ENCODE data around the gene UNCX.
"Not testable (repeated sequence)": the region's sequence is repeated elsewhere in the genome, so short reads cannot be mapped to it uniquely, and the experiment has no call there.

Gene UNCX

DNA sequence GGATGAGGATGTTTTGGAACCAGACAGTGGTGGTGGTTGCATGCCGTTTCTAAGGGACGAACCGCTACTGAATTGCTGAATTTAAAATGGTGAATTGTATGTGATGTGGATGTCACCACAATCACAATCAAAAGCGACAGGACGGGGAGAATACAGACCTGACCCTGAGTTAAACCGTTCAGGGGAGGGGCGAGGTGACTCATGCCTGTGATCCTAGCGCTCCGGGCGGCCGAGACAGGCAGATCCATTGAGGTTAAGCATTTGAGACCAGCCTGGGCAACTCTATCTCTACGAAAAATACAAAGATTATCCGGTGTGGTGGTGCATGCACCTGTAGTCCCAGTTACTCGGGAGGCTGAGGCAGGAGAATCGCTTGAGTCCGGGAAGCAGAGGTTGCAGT is 46.4 kb downstream of the UNCX start:
- DNase-seq: no peak

DNA sequence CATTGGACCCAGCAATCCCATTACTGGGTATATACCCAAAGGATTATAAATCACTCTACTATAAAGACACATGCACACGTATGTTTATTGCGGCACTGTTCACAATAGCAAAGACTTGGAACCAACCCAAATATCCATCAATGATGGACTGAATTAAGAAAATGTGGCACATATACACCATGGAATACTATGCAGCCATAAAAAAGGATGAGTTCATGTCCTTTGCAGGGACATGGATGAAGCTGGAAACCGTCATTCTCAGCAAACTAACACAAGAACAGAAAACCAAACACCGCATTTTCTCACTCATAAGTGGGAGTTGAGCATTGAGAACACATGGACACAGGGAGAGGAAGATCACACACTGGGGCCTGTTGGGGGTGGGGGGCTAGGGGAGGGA is 47.2 kb downstream of the UNCX start:
- DNase-seq: not testable (repeated sequence)

DNA sequence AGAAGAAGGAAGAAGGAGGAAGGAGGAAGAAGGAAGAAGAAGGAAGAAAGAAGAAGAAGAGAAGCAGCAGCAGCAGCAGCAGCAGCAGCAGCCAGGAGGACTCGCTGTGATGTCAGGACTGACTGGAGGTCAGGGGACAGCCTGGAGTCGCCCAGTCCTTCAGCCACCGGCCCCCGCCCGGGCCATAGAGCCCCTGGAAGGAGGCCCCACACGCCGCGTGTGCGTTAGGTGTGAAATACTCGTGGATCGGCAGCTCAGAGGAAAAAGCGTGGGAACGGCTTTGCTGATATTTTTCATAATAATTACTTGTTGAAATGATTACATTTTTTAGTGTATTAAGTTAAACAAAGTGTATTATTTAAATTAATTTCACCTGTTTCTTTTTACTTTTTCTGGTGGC is 48.4 kb downstream of the UNCX start:
- DNase-seq: no peak

DNA sequence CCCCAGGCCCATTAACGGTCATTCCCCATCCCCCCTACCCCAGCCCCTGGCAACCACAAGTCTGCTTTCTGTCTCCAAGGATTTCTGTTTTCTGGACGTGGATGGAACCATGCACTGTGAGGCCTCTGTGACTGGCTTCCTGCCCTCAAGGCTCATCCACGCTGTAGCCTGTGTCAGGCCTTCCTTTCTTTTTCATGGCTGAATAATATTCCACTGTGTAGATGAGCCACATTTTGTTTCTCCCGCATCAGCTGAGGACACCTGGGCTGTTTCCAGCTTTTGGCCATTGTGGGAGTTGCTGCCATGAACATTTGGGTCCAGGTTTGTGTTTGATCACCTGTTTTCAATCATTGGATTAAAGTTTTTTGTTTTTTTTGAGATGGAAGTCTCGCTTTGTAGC is 50.0 kb downstream of the UNCX start:
- no peak for DNase-seq

DNA sequence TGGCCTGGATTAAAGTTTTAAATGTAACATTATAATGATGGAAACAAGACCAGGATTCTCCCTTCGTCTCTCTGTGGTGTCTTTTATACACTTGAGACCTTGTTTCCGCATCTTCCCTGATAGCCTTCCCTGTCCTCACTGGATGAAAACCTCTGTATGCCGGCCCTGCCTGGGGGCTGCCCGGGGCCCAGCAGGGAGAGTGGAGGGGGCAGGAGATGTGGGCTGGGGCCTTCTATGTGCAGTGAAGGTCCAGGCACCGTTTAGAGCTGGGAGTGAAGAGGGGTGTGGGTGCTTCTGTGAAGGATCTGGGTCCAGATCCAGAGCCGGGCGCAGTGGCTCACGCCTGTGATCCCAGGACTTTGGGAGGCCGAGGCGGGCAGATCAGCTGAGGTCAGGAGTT is 50.7 kb downstream of the UNCX start:
- no peak for DNase-seq

DNA sequence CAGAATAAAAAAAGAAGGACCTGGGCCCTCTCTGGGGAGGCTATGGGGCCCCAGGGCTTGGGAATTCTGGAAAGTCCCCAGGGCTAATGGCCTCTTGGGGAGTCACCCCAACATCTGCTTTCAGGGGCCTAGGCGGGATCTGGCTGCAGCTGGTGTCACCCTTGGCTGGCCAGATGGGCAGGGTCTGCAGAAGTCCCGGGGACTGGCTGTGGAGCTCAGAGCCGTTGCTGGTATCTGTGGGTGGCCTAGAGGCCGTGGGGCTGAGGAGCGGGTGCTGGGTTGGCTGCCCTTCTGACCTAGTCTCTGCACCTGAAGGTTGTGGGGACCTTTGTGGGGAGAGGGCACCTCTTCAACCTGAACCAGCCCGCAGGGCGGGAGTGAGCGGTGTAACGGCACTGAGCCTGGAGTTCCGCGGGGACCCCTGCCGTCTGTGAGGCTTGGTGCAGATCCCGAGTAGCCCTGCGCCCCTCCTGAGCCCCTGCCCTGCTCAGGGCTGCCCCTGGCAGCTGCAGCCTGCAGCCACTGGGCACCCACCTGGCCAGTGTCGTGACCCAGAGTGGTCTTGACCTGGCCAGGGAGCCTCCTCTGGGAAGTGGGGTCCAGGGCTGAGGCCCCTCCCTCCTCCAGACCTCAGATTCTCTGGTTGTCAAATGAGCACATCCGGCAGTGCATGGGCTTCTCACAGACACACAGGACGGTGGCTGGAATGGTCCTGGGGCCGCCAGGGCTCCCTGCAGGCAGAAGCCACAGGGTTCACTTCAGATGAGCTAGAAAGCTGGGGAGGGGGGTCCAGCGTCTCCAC is 51.5 kb downstream of the UNCX start:
- no peak for DNase-seq

DNA sequence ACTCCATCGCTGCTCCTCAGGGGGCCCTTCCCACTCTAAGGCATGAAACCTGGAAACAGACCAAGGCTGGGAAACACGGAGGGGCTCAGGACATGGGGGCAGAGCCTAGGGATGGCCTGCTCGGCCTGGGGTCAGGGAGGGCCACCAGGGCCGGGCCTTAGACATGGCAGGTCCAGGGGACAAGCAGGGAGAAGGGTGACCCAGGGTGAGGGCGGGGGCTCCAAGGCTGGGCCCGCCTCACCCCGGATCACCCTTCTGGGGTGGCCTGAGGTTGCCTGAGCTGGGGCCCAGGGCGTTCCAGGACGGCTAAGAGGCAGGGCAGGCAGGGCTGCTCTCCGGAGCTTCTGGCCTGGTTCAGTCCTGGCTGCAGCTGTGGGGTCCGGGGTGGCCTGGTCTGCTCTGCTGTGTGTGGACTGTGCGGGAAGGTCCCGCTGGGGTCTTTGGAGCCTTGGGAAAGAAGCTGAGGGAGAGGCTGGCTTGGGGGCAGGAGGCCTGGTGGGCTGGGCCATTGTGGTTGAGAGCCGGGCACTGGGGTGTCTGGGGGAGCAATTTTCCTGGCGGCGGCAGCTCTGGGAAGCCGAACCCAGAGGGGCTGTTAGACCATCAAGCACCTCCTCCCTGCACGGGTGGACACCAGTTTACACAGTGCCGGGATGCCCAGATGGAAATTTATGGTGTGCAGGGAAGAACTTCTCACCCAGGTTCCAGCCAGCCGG is 52.2 kb downstream of the UNCX start:
- no peak for DNase-seq

DNA sequence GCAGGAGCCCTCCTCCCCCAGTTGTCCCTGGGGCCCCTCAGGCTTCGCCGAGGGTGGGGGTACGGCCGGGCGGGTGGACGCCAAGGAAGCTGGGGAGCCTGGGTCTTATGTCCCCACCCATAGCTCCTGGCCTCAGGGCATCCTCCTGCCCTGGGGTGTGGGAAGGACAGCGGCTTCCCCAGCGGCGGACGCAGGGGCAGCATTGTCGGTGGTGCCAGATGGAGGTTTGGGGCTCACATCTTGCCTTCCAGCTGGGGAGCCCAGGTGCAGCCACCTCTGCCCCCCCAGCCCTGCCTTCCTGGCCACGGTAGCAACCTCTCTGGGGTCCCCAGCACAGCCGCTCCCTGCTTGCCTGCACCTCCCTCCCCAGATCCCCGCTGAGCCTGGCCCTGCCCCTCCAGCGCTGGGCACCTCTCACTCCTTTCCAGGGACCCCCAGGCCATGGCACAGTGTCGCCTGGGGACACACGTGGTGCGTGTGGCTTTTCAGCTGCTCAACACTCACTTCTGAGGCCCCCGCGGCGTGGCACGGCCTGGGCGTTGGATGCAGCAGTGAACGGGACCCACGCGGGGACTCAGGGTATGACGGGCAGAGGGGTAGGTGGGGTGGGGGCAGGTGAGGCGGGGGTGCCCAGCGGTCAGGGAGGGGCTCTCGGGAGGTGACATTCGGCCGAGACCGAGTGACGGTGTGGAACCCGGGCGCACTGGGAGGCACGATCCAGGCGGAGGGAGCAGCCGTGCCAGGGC is 53.1 kb downstream of the UNCX start:
- no peak for DNase-seq
